ENCODE results near the gene RFX4. TPM values are rescaled to one million over a fixed set of nuclear protein-coding genes. Genes with fewer than 3 reads are reported as not detected.

Gene RFX4
- total and polyA plus RNA-seq, 2 of the 13 experiments (the other 11 are each of a cell fraction or from before 2014, with no cell fraction given): not detected

DNA sequence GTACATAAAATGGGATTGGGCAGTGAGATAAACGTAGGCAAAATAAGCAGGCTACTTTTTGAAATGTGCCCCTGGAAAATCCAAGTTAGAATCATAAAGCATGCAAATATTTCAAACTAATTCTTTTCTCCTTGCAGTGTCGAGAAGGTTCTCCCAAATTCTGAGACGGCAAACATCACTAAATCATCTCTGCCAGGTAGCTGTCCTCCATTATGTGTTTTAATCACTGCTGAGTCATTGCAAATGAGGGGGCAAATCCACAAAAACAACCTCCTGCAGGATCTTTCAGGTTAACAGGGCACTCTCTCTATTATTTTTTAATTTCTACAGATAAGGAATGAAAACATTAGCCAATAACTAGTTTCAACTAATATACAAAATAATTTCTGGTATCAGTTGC, 128.5 kb downstream of the RFX4 start (continued):
- TF ChIP-seq ZNF142 (CRISPR knock-in tag; IDR thresholded peaks at IDR 0.05): no peak
- TF ChIP-seq DDIT3 (CRISPR knock-in tag; IDR thresholded peaks at IDR 0.05): no peak
- no peak for TF ChIP-seq ZNF609 (CRISPR knock-in tag; IDR thresholded peaks at IDR 0.05; ENCODE audit: borderline replicate concordance)
- no peak for TF ChIP-seq REPIN1 (CRISPR knock-in tag; IDR thresholded peaks at IDR 0.05; ENCODE audit: borderline replicate concordance, low read depth)
- TF ChIP-seq, protein P1, sequence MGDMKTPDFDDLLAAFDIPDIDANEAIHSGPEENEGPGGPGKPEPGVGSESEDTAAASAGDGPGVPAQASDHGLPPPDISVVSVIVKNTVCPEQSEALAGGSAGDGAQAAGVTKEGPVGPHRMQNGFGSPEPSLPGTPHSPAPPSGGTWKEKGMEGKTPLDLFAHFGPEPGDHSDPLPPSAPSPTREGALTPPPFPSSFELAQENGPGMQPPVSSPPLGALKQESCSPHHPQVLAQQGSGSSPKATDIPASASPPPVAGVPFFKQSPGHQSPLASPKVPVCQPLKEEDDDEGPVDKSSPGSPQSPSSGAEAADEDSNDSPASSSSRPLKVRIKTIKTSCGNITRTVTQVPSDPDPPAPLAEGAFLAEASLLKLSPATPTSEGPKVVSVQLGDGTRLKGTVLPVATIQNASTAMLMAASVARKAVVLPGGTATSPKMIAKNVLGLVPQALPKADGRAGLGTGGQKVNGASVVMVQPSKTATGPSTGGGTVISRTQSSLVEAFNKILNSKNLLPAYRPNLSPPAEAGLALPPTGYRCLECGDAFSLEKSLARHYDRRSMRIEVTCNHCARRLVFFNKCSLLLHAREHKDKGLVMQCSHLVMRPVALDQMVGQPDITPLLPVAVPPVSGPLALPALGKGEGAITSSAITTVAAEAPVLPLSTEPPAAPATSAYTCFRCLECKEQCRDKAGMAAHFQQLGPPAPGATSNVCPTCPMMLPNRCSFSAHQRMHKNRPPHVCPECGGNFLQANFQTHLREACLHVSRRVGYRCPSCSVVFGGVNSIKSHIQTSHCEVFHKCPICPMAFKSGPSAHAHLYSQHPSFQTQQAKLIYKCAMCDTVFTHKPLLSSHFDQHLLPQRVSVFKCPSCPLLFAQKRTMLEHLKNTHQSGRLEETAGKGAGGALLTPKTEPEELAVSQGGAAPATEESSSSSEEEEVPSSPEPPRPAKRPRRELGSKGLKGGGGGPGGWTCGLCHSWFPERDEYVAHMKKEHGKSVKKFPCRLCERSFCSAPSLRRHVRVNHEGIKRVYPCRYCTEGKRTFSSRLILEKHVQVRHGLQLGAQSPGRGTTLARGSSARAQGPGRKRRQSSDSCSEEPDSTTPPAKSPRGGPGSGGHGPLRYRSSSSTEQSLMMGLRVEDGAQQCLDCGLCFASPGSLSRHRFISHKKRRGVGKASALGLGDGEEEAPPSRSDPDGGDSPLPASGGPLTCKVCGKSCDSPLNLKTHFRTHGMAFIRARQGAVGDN (CRISPR knock-in tag; IDR thresholded peaks at IDR 0.05): no peak
- TF ChIP-seq ZNF264 (CRISPR knock-in tag; IDR thresholded peaks at IDR 0.05): no peak
- TF ChIP-seq JUND (CRISPR knock-in tag; IDR thresholded peaks at IDR 0.05): no peak
- no peak for TF ChIP-seq ZFP36L2 (CRISPR knock-in tag; IDR thresholded peaks at IDR 0.05)
